ENCODE measurements around the gene TTYH1. TPM values are rescaled to one million over a fixed set of nuclear protein-coding genes. Genes with fewer than 3 reads are reported as not detected.
A peak's percentile ranks its signal among the peaks of the same experiment; 100 is the strongest.

The TTYH1 gene
- total and polyA plus RNA-seq, 9 donors, result 0.25 to 34.2 (median 1.8) TPM

- H3K27ac ChIP-seq, result peak overlapping the region in 1 of 2 donors; percentile 66
- TF ChIP-seq EP300 (IDR thresholded peaks at IDR 0.05), result no peak
- peak; percentile 1 for TF ChIP-seq POLR2A (IDR thresholded peaks at IDR 0.05)
- no peak overlapping the region for H3K4me3 ChIP-seq
- 9 to 19% (median 12%) methylated on average over 15 to 16 of the region's 16 CpGs for WGBS, 3 donors
- H3K27me3 ChIP-seq, result no peaks in the 10 kb centered on the region
- H3K9me3 ChIP-seq, result no peaks in the 10 kb centered on the region
- H3K4me1 ChIP-seq (ENCODE audit: insufficient read depth), result peaks cover 19% of the 10 kb centered on the region
- no peaks in the 10 kb centered on the region for H3K36me3 ChIP-seq
- intact Hi-C loops (cut with DNase I), result no loop called here
- DNase-seq, result peak in 2 of 5 donors; percentile 35 to 54
Measured at GRCh38 chr19:54435551-54436016, 20.3 kb downstream of the TTYH1 start.

GRCh38 chr19:54436031-54436523, 20.8 kb downstream of the TTYH1 start:
- Histone ChIP-seq H3K4me3 (no peak overlapping the region), H3K27me3 (no peaks in the 10 kb centered on the region), H3K4me1 (ENCODE audit: insufficient read depth) (peaks cover 17% of the 10 kb centered on the region), H3K36me3 (no peaks in the 10 kb centered on the region), H3K27ac (peak overlapping the region in 1 of 2 donors; percentile 66), H3K9me3 (no peaks in the 10 kb centered on the region)
- intact Hi-C loops (cut with DNase I), result no loop called here
- WGBS, 3 donors, result 8 to 14% (median 10%) methylated on average over 11 to 15 of the region's 15 CpGs
- peak in 3 of 5 donors; percentile 53 to 71 (median 55) for DNase-seq
- no peak for TF ChIP-seq CTCF (IDR thresholded peaks at IDR 0.05)
- no peak for TF ChIP-seq EP300 (IDR thresholded peaks at IDR 0.05)
- peak; percentile 3 for TF ChIP-seq POLR2A (IDR thresholded peaks at IDR 0.05)

GRCh38 chr19:54436628-54437252, 21.5 kb downstream of the TTYH1 start:
- Histone ChIP-seq H3K27me3 (no peaks in the 10 kb centered on the region), H3K4me1 (ENCODE audit: insufficient read depth) (peaks cover 17% of the 10 kb centered on the region), H3K27ac (peak overlapping the region in 1 of 2 donors; percentile 66), H3K36me3 (no peaks in the 10 kb centered on the region), H3K4me3 (no peak overlapping the region), H3K9me3 (no peaks in the 10 kb centered on the region)
- TF ChIP-seq EP300 (IDR thresholded peaks at IDR 0.05) (no peak), CTCF (IDR thresholded peaks at IDR 0.05) (no peak), POLR2A (IDR thresholded peaks at IDR 0.05) (no peak)
- peak in 1 of 5 donors; percentile 61 for DNase-seq
- intact Hi-C loops (cut with DNase I), result no loop called here
- WGBS, 3 donors, result 36 to 42% (median 39%) methylated on average over 10 of the region's 10 CpGs

GRCh38 chr19:54439174-54439851, 24.0 kb downstream of the TTYH1 start:
- 55 to 66% (median 60%) methylated on average over 15 of the region's 15 CpGs for WGBS, 3 donors
- Histone ChIP-seq H3K36me3 (no peaks in the 10 kb centered on the region), H3K9me3 (no peaks in the 10 kb centered on the region), H3K4me3 (no peak overlapping the region), H3K27me3 (no peaks in the 10 kb centered on the region), H3K27ac (no peak overlapping the region), H3K4me1 (ENCODE audit: insufficient read depth) (peaks cover 17% of the 10 kb centered on the region)
- intact Hi-C loops (cut with DNase I), result no loop called here
- DNase-seq, result peak in 2 of 5 donors; percentile 31 to 47
- TF ChIP-seq CTCF (IDR thresholded peaks at IDR 0.05) (no peak), EP300 (IDR thresholded peaks at IDR 0.05) (no peak), POLR2A (IDR thresholded peaks at IDR 0.05) (no peak)
